IPS-18a (cell line): ENCODE results near the gene OXCT1.

Experiments
- H3K27ac ChIP-seq: one replicate; pipeline ENCODE4 v1.5.1; 2013; ENCODE audit warnings: low read length
- H3K27me3 ChIP-seq: one replicate; pipeline ENCODE4 v1.6.1; 2013; ENCODE audit warnings: mild to moderate bottlenecking, low read length; ENCODE audit not compliant: control insufficient read depth, insufficient read depth
- H3K36me3 ChIP-seq: one replicate; pipeline ENCODE4 v1.6.1; 2013; ENCODE audit warnings: low read depth, low read length; ENCODE audit not compliant: control insufficient read depth
- H3K4me1 ChIP-seq: one replicate; pipeline ENCODE4 v1.6.1; 2013; ENCODE audit warnings: low read depth, low read length; ENCODE audit not compliant: control insufficient read depth
- H3K4me3 ChIP-seq: one replicate; pipeline ENCODE4 v1.5.1; 2013; ENCODE audit warnings: low read length
- H3K9ac ChIP-seq: one replicate; pipeline ENCODE4 v1.6.1; 2013; ENCODE audit warnings: mild to moderate bottlenecking, low read length, moderate library complexity
- H3K9me3 ChIP-seq: one replicate; pipeline ENCODE4 v1.6.1; 2013; ENCODE audit warnings: low read depth, low read length; ENCODE audit not compliant: control insufficient read depth

Gene OXCT1

DNA sequence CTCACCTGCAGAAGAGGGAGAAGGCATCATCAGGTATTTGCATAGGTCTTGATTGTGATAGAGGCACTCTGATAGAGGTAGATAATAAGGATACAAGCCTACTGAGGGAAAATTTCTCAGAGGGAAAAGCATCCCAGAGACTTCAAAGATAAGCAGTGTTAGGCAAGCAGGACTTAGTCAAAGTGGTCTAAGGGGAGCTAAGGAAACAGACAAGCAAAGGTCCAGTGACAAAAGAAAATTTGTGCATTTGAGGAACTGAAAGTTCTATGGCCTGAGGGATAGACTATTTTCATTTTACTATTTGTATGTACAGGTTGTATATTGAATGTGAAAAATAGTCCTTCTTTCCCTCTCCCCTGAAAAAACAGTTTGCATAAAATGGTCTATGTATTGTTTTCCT lies 27.4 kb downstream of the OXCT1 start:
- no peak overlapping the region for H3K9ac ChIP-seq
- H3K36me3 ChIP-seq, result peaks cover 5% of the 10 kb centered on the region
- H3K4me1 ChIP-seq, result no peaks in the 10 kb centered on the region
- no peaks in the 10 kb centered on the region for H3K9me3 ChIP-seq
- no peak overlapping the region for H3K27ac ChIP-seq
- no peaks in the 10 kb centered on the region for H3K27me3 ChIP-seq
- H3K4me3 ChIP-seq, result no peak overlapping the region

DNA sequence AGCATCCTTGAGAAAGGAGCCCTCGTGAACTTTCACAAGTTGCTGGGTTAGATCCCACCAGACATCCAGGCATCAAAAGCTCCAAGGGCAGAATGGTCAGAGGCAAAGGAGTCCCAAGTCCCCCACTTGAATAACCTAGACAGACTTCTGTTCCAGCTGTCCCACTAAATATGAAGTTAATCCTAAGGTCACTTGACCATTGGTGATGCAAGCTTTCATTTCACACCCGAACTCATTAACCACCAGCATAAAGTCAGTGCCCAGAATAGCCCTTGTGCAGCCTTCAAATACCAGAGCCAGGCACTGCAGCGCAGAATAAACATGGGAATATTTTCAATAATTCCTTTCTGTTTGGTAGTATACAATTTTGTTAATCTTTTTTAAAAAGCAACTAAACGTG lies 28.9 kb downstream of the OXCT1 start:
- H3K4me1 ChIP-seq, result no peaks in the 10 kb centered on the region
- H3K9me3 ChIP-seq, result no peaks in the 10 kb centered on the region
- no peak overlapping the region for H3K4me3 ChIP-seq
- H3K27me3 ChIP-seq, result no peaks in the 10 kb centered on the region
- peaks cover 5% of the 10 kb centered on the region for H3K36me3 ChIP-seq
- H3K27ac ChIP-seq, result no peak overlapping the region
- H3K9ac ChIP-seq, result no peak overlapping the region

- peaks cover 5% of the 10 kb centered on the region for H3K36me3 ChIP-seq
- H3K4me3 ChIP-seq, result no peak overlapping the region
- no peak overlapping the region for H3K9ac ChIP-seq
- no peaks in the 10 kb centered on the region for H3K4me1 ChIP-seq
- H3K9me3 ChIP-seq, result no peaks in the 10 kb centered on the region
- H3K27me3 ChIP-seq, result no peaks in the 10 kb centered on the region
- H3K27ac ChIP-seq, result no peak overlapping the region
Measured at GRCh38 chr5:41840251-41840650, 30.0 kb downstream of the OXCT1 start.

DNA sequence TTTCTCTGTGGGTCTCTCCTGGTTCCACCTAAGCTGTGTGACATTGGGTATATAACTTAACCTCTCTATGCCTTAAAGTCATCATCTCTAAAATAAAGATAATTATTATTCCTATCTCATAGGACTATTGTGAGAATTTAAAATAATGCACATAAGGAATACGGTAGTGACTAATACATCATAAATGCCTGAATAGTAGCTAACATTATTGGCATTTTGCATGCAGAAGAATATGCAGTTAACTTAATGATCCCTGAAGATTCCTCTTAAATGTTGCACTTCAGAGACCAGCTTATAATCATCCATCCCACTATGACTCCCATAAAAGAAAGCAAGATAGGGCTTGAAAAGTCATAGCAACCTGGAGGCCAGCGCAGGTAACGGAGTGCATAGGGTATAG lies 32.4 kb downstream of the OXCT1 start:
- H3K36me3 ChIP-seq, result peaks cover 5% of the 10 kb centered on the region
- H3K9me3 ChIP-seq, result no peaks in the 10 kb centered on the region
- no peaks in the 10 kb centered on the region for H3K4me1 ChIP-seq
- H3K9ac ChIP-seq, result no peak overlapping the region
- no peaks in the 10 kb centered on the region for H3K27me3 ChIP-seq
- no peak overlapping the region for H3K4me3 ChIP-seq
- H3K27ac ChIP-seq, result no peak overlapping the region

DNA sequence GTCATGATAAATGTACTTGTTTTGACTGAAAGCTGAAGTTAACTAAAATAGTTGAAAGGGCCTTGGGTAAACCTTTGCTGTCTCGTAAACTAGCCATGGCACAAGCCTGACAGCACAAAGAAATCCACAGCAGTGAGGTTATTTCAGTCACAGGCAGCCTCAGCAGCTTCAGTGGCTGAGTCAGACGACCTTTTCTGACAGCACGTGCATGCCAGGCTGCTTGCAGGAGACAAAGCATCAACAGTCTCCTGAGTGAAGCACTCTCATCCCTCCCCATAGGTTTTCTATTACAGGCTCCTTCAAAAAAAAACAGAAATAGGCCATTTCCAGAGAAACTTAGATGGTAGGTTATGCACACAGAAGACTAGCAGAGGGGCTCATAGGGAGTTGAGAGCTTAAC lies 34.6 kb downstream of the OXCT1 start:
- Histone ChIP-seq H3K4me3 (no peak overlapping the region), H3K4me1 (no peaks in the 10 kb centered on the region), H3K27me3 (no peaks in the 10 kb centered on the region), H3K9me3 (no peaks in the 10 kb centered on the region), H3K36me3 (peaks cover 6% of the 10 kb centered on the region), H3K27ac (no peak overlapping the region), H3K9ac (no peak overlapping the region)

DNA sequence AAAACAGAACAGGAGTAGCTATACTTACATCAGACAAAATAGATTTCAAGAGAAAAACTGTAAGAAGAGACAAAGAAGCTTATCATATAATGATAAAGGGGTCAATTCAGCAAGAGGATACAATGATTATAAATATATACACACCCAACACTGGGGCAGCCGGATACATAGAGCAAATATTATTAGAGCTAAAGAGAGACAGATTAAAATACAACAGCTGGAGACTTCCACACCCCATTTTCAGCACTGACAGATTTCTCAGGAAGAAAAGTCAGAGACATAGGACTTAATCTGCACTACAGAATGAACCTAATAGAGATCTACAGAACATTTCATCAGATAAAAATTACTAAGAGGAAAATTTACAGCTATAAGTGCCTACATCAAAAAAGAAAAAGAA lies 35.7 kb downstream of the OXCT1 start:
- no peak overlapping the region for H3K9ac ChIP-seq
- no peaks in the 10 kb centered on the region for H3K4me1 ChIP-seq
- H3K9me3 ChIP-seq, result no peaks in the 10 kb centered on the region
- no peak overlapping the region for H3K4me3 ChIP-seq
- no peaks in the 10 kb centered on the region for H3K27me3 ChIP-seq
- H3K27ac ChIP-seq, result no peak overlapping the region
- H3K36me3 ChIP-seq, result peaks cover 8% of the 10 kb centered on the region

DNA sequence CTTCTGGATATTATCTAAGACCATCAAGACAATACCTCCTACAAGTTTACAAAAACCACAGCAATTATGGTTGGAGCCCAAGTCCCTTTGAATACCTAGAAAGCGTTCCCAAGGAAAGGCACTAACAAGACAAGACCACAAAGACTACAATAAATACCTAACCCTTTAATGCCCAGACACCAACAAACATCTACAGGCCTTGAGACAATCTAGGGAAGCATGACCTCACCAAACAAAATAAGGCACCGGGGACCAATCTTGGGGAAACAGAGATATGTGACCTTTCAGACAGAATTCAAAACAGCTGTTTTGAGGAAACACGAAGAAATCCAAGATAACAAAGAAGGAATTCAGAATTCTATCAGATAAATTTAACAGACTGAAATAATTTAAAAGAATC lies 37.8 kb downstream of the OXCT1 start:
- Histone ChIP-seq H3K4me3 (no peak overlapping the region), H3K36me3 (peaks cover 8% of the 10 kb centered on the region), H3K27me3 (no peaks in the 10 kb centered on the region), H3K4me1 (no peaks in the 10 kb centered on the region), H3K27ac (no peak overlapping the region), H3K9me3 (no peaks in the 10 kb centered on the region), H3K9ac (no peak overlapping the region)

GRCh38 chr5:41831155-41831554 lies 39.1 kb downstream of the OXCT1 start:
- Histone ChIP-seq H3K9me3 (no peaks in the 10 kb centered on the region), H3K4me1 (no peaks in the 10 kb centered on the region), H3K9ac (no peak overlapping the region), H3K36me3 (peaks cover 8% of the 10 kb centered on the region), H3K27me3 (no peaks in the 10 kb centered on the region), H3K27ac (no peak overlapping the region), H3K4me3 (no peak overlapping the region)

DNA sequence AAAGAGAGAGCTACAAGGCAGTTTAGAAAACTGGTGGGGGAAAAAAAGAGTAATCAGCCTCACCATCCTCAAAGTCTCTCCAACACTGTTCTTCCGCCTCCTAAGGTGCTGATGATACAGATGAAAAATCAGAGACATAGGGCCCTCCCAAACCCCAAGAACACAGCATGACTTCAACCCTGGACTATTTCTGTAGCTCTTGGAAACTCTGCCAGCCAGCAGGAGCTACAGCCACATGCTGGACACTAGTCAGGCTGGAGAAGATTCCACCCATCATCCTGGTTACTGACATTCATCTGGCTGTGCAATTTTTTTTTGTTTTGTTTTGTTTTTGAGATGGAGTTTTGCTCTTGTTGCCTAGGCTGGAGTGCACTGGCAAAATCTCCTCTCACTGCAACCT lies 42.4 kb downstream of the OXCT1 start:
- H3K4me1 ChIP-seq, result no peaks in the 10 kb centered on the region
- no peak overlapping the region for H3K27ac ChIP-seq
- H3K36me3 ChIP-seq, result peaks cover 8% of the 10 kb centered on the region
- no peaks in the 10 kb centered on the region for H3K9me3 ChIP-seq
- H3K27me3 ChIP-seq, result no peaks in the 10 kb centered on the region
- H3K4me3 ChIP-seq, result no peak overlapping the region
- no peak overlapping the region for H3K9ac ChIP-seq

GRCh38 chr5:41822036-41822435 lies 48.2 kb downstream of the OXCT1 start:
- Histone ChIP-seq H3K4me3 (no peak overlapping the region), H3K4me1 (no peaks in the 10 kb centered on the region), H3K27me3 (no peaks in the 10 kb centered on the region), H3K27ac (no peak overlapping the region), H3K9me3 (no peaks in the 10 kb centered on the region), H3K9ac (no peak overlapping the region), H3K36me3 (no peaks in the 10 kb centered on the region)

DNA sequence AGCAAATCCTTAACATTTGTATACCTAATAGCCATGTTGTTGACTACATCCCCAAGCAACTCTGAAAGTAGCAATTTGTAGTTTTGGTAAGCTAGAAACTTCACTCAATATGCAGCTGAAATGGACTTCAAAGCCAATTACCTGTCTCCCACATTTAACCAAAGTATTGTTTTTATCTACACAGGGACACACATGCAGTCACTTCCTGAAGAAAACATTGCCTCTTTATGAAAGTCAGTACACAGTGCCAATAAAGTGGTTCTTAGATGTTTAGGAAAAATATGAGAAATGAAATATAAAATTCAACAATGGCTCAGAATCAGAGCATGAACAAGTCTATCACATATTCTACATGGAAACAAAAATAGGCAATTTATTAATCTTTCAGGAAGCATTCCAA lies 49.2 kb downstream of the OXCT1 start:
- Histone ChIP-seq H3K9ac (no peak overlapping the region), H3K4me1 (no peaks in the 10 kb centered on the region), H3K27ac (no peak overlapping the region), H3K27me3 (no peaks in the 10 kb centered on the region), H3K36me3 (no peaks in the 10 kb centered on the region), H3K4me3 (no peak overlapping the region), H3K9me3 (no peaks in the 10 kb centered on the region)

GRCh38 chr5:41820150-41820549 lies 50.1 kb downstream of the OXCT1 start:
- Histone ChIP-seq H3K9ac (no peak overlapping the region), H3K36me3 (no peaks in the 10 kb centered on the region), H3K4me3 (no peak overlapping the region), H3K4me1 (no peaks in the 10 kb centered on the region), H3K27me3 (no peaks in the 10 kb centered on the region), H3K9me3 (no peaks in the 10 kb centered on the region), H3K27ac (no peak overlapping the region)
